GM18526 (cell line): ENCODE data around the gene C2orf42.

Experiments
- POLR2A ChIP-seq: IDR thresholded peaks from 3 replicates; pipeline ENCODE4 v1.6.1; 2011; ENCODE audit not compliant: insufficient read length; ENCODE audit errors: extremely low read depth

Gene C2orf42

DNA sequence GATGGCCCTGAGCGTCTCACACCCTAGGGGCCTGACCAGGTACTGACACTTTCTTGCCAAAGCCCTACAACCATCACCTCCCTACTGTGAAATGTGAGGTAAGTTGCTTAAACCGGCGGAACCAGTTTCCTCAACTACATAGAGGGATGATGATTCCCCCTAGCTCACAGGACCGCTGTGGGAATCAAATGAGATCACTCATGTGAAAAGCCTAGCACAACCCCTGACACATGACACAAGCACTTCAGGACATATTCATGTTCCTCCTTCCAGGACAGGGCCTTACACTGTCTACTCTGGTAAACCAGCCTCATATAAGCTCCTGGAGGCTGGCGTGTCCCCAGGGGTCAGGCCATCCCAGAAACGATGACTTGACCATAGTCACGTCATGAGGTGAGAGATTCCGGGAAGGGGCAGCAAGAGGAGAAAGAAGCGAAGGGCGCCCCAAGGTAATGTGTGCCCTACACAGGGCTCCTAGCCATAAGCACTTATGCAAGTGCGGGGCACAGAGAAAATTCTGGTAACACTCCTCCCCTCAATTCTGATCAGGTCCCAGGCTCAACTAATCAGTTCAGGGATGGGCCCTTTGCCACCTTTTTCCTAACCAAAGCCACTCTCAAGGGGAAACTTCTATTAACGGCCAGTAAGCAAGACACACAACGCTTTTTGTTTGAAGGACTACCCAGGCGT lies 49.5 kb downstream of the C2orf42 start:
- peak; percentile 62 for TF ChIP-seq POLR2A

GRCh38 chr2:70140791-70141211 lies 50.0 kb downstream of the C2orf42 start:
- TF ChIP-seq POLR2A = no peak

GRCh38 chr2:70133491-70134322 lies 57.1 kb downstream of the C2orf42 start:
- TF ChIP-seq POLR2A = no peak

GRCh38 chr2:70133127-70133452 lies 57.7 kb downstream of the C2orf42 start:
- no peak for TF ChIP-seq POLR2A

DNA sequence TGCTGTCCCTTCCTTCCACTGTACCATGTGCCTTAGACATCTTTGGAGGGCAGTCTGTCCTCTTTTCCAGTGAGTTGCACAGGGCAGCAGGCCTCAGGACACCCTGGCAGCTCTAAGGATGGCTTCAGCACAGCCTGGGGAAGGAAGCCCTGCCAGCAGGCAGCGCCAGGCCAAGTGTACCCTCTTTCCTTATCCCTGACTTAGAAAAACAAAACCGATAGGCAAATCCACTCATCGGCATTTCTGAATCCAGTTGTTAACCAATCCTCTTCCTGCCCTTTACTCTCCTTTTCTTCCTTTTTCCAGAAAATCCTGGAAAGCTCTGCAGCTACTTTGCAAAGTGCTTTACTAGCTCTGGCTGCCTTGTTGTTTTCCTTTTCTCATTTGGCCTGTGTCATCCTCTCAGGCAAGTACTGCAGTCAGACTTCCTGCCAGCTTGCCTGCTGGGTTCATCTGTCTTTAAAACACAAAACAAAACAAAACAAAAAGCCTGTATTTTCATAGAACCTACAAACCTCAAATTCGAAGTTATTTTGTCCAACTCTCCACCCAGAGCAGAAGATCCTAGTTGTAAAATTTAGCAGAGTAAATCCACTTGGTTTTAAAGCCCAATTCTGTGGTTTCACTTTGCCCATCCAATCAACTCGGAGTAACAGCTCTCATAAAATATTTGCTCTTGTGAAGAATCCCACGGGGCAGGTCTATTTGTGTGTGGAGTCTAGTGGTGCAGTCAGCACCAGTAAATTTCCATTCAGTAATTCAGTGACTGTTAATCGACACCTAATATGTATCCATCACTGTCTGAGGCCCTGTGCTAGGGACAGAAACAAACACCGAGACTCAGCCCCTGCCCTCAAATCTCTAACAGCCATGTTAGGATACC lies 58.3 kb downstream of the C2orf42 start:
- TF ChIP-seq POLR2A = peak; percentile 46

DNA sequence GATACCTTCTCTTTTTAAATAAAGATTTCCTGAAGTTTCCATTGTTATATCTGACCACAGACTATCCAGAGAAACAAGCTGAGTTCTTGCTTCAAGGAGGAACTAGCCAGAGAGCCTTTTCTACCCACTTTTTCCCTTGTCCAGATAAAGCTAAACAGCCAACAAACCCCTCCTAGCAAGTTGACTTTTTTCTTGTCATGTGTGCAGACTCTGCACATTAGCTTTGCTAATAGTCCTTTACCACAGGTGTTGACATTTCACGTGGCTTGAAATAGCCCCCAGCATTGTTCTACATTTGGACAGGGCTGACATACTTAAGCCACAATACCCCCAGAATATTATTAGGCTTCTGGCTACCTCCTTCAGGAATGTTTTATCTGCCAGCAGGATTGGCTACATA lies 62.8 kb downstream of the C2orf42 start:
- no peak for TF ChIP-seq POLR2A

- TF ChIP-seq POLR2A = no peak
Observed at GRCh38 chr2:70126413-70126812, 64.4 kb downstream of the C2orf42 start.

GRCh38 chr2:70125498-70125898 lies 65.3 kb downstream of the C2orf42 start:
- no peak for TF ChIP-seq POLR2A

DNA sequence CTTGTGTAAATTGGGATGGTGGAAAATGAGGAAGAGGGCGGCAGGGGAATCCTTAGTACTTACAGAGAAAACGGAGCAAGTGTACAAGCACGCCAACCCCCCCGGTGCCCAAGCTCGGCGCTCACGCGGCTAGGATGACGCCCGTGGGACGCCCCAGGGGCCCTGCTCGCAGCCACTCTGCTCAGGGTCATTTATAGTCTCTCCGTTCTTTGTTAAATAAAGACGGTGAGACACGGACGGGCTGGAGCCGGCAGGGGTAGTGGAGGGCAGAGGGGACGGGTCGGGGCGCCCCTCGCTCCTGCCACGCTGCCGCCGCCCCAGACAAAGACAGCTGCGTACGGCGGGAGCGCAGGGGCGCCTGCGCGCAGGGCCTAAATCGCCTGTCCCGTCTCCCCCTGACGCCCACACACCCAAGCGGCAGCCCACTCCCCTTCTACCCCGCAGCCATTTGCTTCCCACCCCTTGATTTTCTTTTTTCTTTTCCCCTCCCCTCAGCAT lies 65.8 kb downstream of the C2orf42 start:
- peak; percentile 46 for TF ChIP-seq POLR2A

- TF ChIP-seq POLR2A = no peak
Observed at GRCh38 chr2:70123829-70124116, 67.0 kb downstream of the C2orf42 start.

DNA sequence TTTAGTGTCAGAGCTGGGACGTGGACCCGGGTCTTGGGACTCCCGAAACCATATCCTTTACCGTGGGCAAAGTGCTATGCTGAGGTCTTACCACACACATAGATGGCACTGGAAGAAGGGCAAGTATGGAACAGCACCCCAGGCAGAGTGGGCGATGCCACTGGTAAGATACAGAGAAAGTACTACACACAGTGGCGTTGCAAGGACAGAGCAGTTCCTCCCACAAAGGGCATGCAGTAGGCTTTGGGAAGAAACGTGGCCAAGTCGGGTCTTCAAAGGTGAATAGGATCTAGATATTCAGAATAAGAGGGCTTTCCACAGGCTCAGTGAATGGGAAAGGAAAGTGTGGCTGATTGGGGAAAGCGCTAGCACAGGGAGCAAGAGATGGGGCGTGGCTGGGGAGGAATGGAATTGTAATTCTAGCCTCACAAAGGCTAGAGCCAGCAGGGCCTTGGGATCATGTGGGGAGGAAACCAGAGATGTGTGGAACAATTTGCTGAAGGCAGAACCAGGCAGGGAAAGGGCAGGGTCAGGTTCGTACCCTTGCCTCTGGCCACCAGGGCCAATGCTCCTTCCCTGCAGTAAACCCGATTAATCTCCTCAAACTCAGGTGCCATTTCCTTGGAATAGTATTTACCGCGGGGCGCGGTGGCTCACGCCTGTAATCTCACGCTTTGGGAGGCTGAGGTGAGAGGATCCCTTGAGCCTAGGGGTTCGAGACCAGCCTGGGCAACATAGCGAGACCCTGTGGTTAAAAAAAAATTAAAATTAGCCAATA lies 67.6 kb downstream of the C2orf42 start:
- no peak for TF ChIP-seq POLR2A

GRCh38 chr2:70122470-70122869 lies 68.3 kb downstream of the C2orf42 start:
- TF ChIP-seq POLR2A = no peak

- TF ChIP-seq POLR2A = no peak
Observed at GRCh38 chr2:70121627-70122372, 69.0 kb downstream of the C2orf42 start.

- TF ChIP-seq POLR2A = no peak
Observed at GRCh38 chr2:70118798-70119454, 71.9 kb downstream of the C2orf42 start.
